Fibroblast of villous mesenchyme (primary cell): ENCODE data around the gene GKAP1. TPM values are rescaled to one million over a fixed set of nuclear protein-coding genes. Genes with fewer than 3 reads are reported as not detected.
"Not testable (repeated sequence)": the region's sequence is repeated elsewhere in the genome, so short reads cannot be mapped to it uniquely, and the experiment has no call there.

Experiments
- DNase-seq: peaks from one replicate; pipeline ENCODE4 v3.0.0-alpha.2; 2010; ENCODE audit warnings: low read depth
- H3K4me3 ChIP-seq: 2 replicates; pipeline ENCODE4 v1.5.1; 2011; ENCODE audit warnings: low read depth, mild to moderate bottlenecking, low read length
- total RNA-seq: library from RNA; depleted of rRNA; stranded (reverse); fragments of >200 nt; gene quantifications from 2 replicates; pipeline ENCODE4 v1.2.3, GENCODE V29; 2012
- TF ChIP-seq, protein P1 (sequence below): IDR thresholded peaks from 2 replicates; pipeline ENCODE4 v1.5.1; 2012; ENCODE audit warnings: low read depth, mild to moderate bottlenecking, low read length; ENCODE audit not compliant: insufficient read depth

GKAP1 gene
- total RNA-seq = 0.97 and 2.2 TPM in 2 replicates

DNA sequence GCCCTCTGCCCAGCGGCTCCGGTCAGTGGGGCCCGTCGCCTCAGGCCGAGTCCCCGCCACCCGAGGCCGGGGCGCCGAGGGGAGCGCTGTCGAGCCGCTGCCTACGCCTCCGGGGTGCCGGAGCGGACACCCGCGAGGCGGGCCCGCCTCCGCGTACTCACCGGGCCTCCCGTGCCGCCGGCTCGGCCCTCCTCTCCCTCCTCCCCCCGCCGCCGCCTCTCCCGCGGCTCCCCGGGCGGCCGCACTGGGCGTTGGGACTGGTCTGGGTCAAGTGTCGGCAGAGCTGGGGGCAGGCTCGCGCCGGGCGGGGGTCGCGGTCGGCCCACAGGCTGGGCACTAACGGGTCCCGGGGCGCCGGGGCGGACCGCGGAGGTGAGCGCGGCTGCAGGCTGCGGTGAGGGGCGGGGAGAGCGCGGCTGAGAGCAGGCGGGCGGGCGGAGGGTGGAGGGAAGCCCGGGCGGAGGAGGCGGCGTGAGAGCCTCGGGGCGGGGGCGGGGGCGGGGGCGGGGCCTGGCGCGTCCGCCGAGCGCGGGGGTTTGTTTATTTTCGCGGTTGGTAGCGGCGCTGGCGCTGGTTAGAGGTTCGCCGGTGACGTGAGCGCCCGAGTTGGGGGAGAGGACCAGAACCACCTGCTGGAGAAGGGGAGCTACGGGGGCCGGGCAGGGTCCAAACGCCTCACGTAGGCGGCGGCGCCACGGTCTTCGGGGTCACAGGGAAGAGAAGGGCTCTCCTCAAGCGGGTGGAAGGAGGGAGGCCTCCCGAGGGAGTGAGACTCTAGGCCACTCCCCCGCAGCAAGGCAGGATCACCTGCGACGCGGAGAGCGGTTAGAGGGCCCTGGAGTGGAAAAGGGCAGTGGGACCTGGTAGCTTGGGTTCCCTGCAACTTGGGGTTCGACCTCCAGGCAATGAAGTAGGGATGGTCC lies at the start of gene GKAP1:
TSS of gene GKAP1 (minus strand) at position 414 of the 923 bp plus-strand sequence. CDS start 11,252 bp downstream, outside the sequence.
- DNase-seq = peak; percentile 71
- H3K4me3 ChIP-seq = peak within 1 kb of the TSS; percentile 61

DNA sequence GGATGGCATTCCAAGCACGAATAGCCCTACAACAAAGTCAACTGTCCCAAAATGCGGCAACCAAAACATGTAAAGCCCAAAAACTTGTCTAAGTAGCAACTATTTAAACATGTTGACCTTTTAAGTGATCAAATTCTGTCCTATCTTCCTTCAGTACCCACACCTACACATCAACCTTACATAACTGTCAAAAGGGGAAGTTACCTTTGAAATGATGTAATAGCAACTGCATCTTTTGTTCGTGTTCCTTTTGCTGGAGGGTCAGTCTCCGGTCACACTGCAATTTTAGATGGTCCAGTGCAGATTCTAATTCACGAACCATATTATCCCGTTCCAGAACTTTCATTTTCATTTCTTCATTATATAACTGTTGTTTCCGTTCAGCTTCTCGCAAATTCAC lies 32.3 kb upstream of the GKAP1 start:
- DNase-seq, H3K4me3 ChIP-seq: not testable (repeated sequence)

DNA sequence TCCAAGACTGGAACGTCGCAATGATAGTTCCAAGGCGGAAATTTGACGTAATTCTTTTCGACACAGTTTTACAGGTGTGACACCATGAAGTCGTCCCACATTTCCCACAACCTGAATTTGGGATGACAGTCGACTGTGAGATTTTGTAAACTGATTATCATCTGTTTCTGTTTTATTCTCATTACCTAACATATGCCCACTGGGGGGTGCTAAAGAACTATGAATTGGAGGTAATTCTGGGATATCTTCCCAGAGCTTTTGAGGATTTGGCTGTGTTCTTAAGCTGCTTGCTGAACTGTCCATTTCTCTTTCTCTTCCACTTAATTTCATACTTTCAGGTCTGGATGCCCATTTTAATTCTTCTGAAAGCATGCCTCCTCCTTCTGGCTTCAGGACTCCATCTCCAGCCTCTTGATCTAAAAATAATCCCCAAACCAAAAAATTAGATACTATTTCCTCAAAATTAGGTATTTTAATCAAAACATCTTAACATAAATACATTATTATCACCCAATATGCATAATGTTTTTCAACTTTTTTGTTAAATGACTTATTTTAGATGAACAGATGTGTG lies 19.6 kb upstream of the GKAP1 start:
- DNase-seq, H3K4me3 ChIP-seq: not testable (repeated sequence)

DNA sequence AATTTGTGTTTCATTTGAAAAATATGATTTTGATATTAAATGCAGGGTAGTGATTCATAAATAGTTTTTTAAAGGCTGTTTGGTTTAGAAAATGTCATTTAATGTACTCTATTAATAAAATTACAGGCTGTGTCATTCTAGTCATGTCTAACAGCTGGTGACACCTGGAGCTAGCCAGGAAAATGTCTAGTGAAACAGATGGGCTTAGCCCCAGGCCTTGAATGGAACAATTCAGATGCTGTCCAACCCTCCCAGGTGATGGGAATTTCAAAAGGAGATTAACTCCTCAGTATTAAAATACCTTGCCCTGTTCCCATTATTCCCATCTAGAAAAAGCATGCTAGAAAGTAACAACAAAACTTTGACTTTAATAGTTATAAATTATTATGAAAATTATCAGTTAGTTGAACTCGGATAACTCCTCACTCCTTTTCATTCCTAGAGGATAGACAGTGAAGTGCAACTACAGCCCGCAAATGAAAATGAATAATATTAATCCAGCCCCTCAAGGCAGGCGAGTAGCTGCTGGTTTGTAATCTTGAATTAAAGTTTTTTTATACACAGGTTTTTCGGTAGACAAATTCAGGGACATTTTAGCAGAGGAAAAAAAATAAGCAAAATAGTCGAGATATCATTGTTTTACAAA lies 13.0 kb upstream of the GKAP1 start:
- not testable (repeated sequence) for DNase-seq, H3K4me3 ChIP-seq

DNA sequence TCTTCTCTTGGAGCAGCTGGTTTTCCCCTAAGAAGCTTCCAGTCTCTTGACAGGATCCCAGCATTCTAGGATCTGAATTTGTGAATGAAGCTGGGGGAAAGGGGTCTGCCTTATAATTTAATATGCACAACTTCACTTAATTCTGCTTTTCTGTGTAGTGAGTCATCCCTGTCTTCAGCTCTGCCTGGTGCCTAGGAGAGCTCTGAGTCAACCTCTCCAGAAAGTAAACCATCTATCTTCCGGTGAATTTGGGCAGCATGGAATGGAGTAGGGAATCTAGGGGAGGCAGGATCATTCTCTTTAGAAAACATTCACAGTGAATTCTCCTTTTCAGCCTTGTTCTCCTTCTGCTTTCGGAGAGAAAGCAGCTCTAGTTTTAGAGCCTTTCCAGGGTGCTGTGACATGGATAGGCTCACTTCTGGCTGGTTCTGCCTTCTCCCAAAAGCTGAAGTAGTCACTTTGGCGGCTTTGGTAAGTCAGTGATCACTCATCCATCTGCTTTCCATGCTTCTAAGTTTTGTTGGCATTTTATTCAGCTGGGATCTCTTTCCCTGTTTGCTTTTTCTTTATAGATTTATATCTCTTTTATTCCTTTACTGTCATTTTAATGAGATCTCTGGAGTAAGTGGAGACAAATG lies 7.5 kb upstream of the GKAP1 start:
- DNase-seq = peak; percentile 15

DNA sequence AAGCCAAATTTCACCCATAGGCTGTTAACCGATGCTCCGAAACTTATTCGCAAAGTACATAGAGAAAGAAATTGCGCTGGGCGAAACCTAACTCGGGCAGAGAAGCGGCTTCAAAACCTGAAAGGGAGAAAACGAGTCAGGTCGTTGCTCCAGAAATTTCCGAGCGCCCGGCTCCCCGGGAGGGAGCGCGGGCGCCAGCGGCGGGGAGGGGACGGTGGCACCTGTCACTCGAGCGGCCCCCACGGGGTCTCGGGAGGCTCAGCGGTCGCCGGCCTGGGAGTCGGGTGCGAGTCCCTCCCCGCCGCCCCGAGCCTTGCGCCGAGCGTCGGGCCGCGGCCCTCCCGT lies 586 bp downstream of the GKAP1 start:
- peak overlapping the region; percentile 61 for H3K4me3 ChIP-seq

More for the DNA sequence above, 7.5 kb upstream of the GKAP1 start:
- not testable (repeated sequence) for H3K4me3 ChIP-seq

DNA sequence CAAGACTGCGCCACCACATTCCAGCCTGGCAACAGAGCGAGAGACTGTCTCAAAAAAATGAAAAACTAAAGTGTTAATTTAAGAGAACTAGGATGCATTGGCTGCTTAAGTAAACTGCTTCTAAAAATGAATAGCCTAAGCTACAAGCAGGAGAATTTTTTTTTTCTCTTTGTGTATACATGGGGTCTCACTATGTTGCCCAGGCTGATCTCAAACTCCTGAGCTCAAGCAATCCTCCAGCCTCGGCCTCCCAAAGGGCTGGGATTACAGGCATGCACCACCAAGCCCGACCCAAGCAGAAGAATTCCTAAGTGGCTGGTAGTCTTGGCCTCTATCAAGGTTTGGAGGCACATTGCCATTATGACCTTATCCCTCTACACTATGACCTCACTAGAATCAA lies 2.4 kb downstream of the GKAP1 start:
- not testable (repeated sequence) for DNase-seq, H3K4me3 ChIP-seq

More for the DNA sequence above, 586 bp downstream of the GKAP1 start:
- not testable (repeated sequence) for DNase-seq

DNA sequence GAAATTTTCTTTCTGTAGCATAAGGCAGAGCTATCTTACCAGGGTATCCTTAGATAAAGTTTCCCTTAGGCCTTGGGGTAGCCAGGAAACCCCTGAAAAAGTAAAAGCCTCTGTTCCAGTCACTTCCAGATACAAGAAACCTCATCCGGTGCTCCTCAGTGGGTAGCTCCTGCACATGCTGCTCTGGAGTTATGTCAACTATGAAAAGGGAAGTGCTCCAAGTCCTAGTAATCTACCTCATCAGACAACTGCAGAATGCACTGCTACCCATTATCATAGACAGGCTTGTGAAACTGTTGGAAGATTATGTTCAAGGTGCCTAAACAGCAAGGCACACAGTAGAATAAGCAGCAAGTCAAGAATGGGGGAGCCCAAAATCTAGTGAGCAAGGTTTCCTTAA lies 8.4 kb downstream of the GKAP1 start:
- not testable (repeated sequence) for H3K4me3 ChIP-seq, DNase-seq

DNA sequence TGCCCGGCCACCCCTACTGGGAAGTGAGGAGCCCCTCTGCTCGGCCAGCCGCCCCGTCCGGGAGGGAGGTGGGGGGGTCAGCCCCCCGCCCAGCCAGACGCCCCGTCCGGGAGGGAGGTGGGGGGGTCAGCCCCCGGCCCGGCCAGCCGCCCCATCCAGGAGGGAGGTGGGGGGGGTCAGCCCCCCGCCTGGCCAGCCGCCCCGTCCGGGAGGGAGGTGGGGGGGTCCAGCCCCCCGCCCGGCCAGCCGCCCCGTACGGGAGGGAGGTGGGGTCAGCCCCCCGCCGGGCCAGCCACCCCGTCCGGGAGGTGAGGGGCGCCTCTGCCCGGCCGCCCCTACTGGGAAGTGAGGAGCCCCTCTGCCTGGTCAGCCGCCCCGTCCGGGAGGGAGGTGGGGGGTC lies 13.1 kb downstream of the GKAP1 start:
- H3K4me3 ChIP-seq, DNase-seq: not testable (repeated sequence)

DNA sequence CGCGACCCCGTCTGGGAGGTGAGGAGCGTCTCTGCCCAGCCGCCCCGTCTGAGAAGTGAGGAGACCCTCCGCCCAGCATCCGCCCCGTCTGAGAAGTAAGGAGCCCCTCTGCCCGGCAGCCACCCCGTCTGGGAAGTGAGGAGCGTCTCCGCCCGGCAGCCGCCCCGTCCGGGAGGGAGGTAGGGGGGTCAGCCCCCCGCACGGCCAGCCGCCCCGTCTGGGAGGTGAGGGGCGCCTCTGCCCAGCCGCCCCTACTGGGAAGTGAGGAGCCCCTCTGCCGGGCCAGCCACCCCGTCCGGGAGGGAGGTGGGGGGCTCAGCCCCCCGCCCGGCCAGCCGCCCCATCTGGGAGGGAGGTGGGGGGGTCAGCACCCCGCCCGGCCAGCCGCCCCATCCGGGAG lies 13.6 kb downstream of the GKAP1 start:
- H3K4me3 ChIP-seq, DNase-seq: not testable (repeated sequence)

DNA sequence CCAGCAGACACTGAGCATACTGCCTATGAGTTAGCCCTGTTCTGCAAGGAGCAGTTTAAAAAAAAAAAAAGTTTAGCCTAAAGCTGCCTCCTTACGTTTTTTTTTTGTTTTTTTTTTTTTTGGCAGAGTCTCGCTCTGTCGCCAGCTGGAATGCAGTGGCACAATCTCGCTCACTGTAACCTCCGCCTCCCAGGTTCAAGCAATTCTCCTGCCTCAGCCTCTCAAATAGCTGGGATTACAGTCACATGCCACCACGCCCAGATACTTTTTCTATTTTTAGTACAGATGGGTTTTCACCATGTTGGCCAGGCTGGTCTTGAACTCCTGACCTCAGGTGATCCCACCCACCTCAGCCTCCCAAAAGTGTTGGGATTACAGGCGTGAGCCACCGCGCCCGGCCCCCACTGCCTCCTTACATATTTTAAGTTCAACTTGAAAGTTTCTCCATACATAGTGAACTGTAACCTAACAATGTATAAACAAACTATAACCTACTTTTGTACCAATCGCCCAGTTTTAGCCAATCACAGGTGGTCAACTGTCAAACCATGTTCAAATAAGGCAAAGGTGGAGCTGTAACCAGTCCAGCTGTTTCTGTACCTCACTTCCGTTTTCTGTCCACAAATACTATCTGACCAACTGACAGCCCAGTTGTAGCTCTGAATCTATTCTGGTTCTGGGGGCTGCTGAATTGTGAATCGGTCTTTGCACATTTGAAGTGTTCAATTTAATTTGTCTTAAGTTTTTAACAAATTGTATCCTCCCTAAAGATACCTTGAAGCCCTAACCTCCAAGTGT lies 17.1 kb downstream of the GKAP1 start:
- TF ChIP-seq, protein P1, sequence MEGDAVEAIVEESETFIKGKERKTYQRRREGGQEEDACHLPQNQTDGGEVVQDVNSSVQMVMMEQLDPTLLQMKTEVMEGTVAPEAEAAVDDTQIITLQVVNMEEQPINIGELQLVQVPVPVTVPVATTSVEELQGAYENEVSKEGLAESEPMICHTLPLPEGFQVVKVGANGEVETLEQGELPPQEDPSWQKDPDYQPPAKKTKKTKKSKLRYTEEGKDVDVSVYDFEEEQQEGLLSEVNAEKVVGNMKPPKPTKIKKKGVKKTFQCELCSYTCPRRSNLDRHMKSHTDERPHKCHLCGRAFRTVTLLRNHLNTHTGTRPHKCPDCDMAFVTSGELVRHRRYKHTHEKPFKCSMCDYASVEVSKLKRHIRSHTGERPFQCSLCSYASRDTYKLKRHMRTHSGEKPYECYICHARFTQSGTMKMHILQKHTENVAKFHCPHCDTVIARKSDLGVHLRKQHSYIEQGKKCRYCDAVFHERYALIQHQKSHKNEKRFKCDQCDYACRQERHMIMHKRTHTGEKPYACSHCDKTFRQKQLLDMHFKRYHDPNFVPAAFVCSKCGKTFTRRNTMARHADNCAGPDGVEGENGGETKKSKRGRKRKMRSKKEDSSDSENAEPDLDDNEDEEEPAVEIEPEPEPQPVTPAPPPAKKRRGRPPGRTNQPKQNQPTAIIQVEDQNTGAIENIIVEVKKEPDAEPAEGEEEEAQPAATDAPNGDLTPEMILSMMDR = no peak
- no peak for DNase-seq
- H3K4me3 ChIP-seq = no peak overlapping the region

DNA sequence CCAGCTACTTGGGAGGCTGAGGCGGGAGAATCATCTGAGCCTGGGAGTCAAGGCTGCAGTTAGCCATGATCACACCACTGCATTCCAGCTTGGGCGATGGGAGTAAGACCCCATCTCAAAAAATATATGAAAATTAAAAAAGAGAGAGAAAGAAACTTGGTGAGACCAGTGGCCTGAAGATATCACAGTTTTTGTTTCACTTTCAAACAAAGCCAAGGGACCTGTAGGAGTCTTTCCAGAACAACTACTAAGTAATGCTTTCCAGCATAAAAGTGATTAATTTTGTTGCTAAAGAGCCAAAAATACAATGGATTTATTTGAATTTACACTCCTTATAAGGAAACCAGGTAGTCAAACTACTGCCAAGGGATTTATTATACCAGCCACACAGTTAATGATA lies 23.5 kb downstream of the GKAP1 start:
- H3K4me3 ChIP-seq = no peak overlapping the region
- DNase-seq = no peak
- TF ChIP-seq, protein P1 = no peak
